ENCODE results near the gene PPM1B. TPM values are rescaled to one million over a fixed set of nuclear protein-coding genes. Genes with fewer than 3 reads are reported as not detected.
"Not testable (repeated sequence)": the region's sequence is repeated elsewhere in the genome, so short reads cannot be mapped to it uniquely, and the experiment has no call there.

PPM1B gene
- total RNA-seq, 1 donor = 23.4 TPM

DNA sequence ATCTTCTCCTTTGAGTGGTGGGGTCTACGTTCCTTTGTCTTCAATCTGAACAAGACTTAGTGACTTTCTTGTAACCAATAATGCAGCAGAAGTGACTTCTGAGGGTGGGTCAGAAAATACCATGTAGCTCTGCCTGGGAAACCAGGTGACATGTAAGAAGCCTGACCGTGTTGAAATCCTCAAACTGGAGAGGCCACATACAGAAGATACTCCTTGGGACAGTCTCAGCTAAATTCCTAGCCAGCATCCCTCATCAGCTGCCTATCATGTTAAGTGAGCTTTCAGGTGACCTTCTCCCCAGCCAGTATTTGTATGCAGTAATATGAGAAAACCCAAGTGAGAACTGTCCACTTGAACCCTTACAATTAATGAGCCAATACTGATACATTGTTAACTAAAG, 27.0 kb downstream of the PPM1B start:
- DNase-seq (ENCODE audit: low read depth in 2 of 3, low spot score in 2 of 3) = no peak

- DNase-seq (ENCODE audit: low read depth in 2 of 3, low spot score in 2 of 3) = no peak
Measured at GRCh38 chr2:44197816-44198215, 29.1 kb downstream of the PPM1B start.

- DNase-seq (ENCODE audit: low read depth in 2 of 3, low spot score in 2 of 3) = no peak
Measured at GRCh38 chr2:44200011-44200410, 31.3 kb downstream of the PPM1B start.

GRCh38 chr2:44200759-44201158, 32.1 kb downstream of the PPM1B start:
- DNase-seq (ENCODE audit: low read depth in 2 of 3, low spot score in 2 of 3) = no peak

DNA sequence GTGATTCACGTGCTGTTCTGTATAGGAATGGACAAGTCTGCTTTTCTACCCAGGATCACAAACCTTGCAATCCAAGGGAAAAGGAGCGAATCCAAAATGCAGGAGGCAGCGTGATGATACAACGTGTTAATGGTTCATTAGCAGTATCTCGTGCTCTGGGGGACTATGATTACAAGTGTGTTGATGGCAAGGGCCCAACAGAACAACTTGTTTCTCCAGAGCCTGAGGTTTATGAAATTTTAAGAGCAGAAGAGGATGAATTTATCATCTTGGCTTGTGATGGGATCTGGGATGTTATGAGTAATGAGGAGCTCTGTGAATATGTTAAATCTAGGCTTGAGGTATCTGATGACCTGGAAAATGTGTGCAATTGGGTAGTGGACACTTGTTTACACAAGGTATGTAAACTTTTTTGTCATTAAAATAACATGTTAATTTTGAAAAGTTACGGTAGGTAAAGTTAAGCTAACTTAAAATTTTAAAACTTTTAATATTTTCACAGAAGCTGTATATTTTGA, 33.0 kb downstream of the PPM1B start:
- no peak for DNase-seq (ENCODE audit: low read depth in 2 of 3, low spot score in 2 of 3)

- DNase-seq (ENCODE audit: low read depth in 2 of 3, low spot score in 2 of 3) = no peak
Measured at GRCh38 chr2:44203542-44203941, 34.9 kb downstream of the PPM1B start.

GRCh38 chr2:44205169-44205568, 36.5 kb downstream of the PPM1B start:
- DNase-seq (ENCODE audit: low read depth in 2 of 3, low spot score in 2 of 3) = no peak

DNA sequence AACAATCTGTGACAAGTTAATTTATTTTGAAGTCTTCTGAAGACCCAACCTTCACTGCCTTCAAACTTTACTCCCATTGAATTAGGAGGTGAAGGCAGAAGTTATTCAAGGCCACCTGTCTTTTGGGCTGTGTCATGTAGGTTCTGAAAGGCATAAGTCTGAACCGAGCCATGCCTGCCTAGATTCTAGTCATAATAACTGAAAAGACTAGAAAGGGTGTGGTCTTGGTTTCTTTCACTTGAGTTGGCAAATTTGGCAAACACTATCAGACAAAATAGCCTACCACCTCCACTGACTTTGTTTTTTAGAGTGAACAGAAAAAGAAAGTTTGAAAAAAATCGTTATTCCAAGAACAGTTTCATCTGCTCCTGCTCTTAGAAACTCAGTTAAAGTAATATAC, 38.4 kb downstream of the PPM1B start:
- DNase-seq (ENCODE audit: low read depth in 2 of 3, low spot score in 2 of 3) = no peak

- not testable (repeated sequence) for DNase-seq (ENCODE audit: low read depth in 2 of 3, low spot score in 2 of 3)
Measured at GRCh38 chr2:44207648-44208047, 39.0 kb downstream of the PPM1B start.

- no peak for DNase-seq (ENCODE audit: low read depth in 2 of 3, low spot score in 2 of 3)
Measured at GRCh38 chr2:44210362-44210761, 41.7 kb downstream of the PPM1B start.

DNA sequence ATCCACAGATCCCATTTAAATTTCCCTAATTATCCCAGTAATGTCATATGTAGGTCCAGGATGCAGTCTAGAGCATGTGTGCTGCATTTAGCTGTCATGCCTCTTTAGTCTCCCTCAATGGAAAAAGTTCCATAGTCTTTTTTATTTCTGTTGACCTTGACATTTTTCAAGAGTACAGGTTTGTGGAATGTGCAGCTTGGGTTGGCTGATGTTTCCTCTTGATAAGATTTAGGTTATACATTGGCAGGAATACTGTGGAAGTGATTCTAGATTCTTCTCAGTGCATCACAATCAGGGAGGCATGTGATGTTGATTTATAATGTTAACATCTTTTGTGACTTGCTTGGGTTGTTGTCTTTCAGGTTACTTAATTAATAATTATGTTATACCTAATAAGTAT, 42.5 kb downstream of the PPM1B start:
- no peak for DNase-seq (ENCODE audit: low read depth in 2 of 3, low spot score in 2 of 3)

DNA sequence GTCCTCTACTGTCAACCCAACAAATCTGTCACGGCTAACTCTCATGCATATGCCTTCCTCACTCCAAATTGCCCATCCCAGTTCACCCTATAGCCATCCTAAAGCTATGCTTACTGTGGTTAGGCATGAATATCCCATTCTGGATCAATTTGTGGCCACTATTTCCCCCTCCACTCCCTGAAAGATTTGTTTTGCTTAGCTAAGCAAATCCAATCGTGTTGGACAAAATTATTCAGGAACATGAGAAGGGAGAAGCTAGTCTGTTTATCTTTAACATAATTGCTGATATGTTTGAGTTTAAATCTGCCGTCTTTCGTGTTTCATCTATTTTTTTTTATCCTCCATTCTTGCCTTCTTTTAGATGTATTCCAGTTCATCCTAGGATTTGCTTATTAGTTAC, 43.6 kb downstream of the PPM1B start:
- no peak for DNase-seq (ENCODE audit: low read depth in 2 of 3, low spot score in 2 of 3)

- DNase-seq (ENCODE audit: low read depth in 2 of 3, low spot score in 2 of 3) = no peak
Measured at GRCh38 chr2:44215827-44216226, 47.2 kb downstream of the PPM1B start.

GRCh38 chr2:44218771-44219170, 50.1 kb downstream of the PPM1B start:
- DNase-seq (ENCODE audit: low read depth in 2 of 3, low spot score in 2 of 3) = no peak

- DNase-seq (ENCODE audit: low read depth in 2 of 3, low spot score in 2 of 3) = no peak
Measured at GRCh38 chr2:44226753-44227152, 58.1 kb downstream of the PPM1B start.

- no peak for DNase-seq (ENCODE audit: low read depth in 2 of 3, low spot score in 2 of 3)
Measured at GRCh38 chr2:44230378-44230777, 61.7 kb downstream of the PPM1B start.

- DNase-seq (ENCODE audit: low read depth in 2 of 3, low spot score in 2 of 3) = no peak
Measured at GRCh38 chr2:44233450-44234128, 64.9 kb downstream of the PPM1B start.

- peak in 2 of 3 donors; percentile 22 to 30 for DNase-seq (ENCODE audit: low read depth in 2 of 3, low spot score in 2 of 3)
Measured at GRCh38 chr2:44237221-44237620, 68.5 kb downstream of the PPM1B start.

DNA sequence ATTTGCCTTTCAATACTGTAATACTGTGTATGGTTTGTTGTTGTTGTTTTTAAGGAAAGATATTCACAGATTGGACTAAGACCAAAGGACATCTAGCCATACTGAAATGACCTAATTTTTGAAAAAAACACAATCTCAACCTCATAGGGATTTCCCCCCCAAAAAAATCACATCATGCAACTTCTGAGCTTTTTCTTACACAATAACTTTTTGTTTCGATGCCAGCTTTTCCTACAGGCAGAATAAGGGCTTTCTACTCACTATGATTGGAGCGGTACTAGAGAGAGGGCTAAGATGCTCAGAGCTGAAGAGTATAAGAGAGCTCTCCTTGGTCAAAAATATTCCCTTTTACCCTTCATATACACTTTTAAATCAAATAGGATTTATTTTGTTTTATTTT, 74.2 kb downstream of the PPM1B start:
- DNase-seq (ENCODE audit: low read depth in 2 of 3, low spot score in 2 of 3) = no peak

DNA sequence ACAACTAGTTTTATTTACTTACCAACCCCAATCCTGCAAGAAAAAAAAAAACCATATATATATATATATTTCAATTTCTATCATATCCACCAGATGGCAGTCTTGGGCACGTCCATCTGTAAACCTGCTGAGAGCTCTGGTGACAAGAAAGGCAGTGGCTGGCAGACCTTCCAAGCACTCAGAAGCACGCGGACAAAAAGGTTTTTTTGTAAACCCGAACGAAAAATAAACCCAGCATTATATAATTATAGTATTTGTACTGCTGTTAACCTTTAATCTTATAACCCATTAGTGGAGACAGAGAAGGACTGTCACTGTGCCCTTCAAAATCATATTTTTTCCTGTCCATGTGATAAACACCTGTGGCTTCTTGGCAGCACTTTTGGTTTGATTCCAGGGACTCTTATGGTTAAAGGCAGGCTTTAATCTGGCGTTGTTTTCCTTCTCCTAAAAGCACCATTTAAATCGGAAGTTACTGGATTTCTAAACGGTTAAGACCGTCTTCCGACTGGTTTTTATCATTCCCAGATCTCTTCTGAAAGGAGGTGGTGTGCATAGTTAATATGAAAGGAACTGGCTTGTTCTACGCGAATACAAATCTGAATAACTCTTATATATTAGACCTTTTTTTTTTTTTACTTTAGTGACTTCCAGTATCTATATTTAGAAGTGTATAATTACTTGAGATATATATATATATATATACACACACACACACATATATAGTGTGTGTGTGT, 75.6 kb downstream of the PPM1B start:
- peak; percentile 40 to 88 (median 73) for DNase-seq (ENCODE audit: low read depth in 2 of 3, low spot score in 2 of 3)

DNA sequence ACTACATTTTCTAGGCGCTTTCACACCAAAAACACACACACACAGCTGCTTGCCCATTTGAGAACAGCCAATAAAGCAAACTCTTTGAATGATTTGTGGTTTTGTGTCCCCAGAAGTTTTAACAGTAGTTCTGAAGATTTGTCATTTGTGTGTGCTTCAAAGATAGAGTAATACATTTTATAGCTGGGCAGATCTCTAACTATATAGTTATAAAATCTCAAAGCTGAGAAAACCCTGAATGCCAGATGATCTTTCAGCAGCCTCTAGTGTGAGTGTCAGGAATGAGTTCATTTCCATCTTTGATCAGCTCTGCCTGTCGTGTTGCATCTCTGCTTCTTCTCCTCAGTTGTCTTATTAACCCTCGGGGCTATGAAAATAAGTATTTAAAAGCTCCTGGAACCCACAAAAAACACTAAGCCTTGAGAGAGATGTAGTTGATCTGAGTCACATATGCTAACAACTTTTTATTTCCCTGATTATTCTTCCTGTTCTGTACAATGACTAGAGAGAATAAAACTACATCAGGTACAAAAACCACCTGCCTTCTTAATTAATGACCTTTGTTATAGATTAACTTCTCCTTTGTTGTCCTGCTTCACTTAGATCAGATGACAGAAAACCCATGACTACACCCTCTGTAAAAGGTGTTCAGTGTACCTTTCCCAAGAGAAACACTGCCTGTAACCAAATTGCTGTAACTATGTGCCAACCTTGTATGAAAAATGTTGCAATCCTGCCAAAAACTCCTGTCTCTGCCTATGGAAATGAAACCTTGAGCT, 76.6 kb downstream of the PPM1B start:
- DNase-seq (ENCODE audit: low read depth in 2 of 3, low spot score in 2 of 3) = no peak

Measured in hematopoietic multipotent progenitor cell (in vitro differentiated cells).